ENCODE results near the gene ABCG1.

DNA sequence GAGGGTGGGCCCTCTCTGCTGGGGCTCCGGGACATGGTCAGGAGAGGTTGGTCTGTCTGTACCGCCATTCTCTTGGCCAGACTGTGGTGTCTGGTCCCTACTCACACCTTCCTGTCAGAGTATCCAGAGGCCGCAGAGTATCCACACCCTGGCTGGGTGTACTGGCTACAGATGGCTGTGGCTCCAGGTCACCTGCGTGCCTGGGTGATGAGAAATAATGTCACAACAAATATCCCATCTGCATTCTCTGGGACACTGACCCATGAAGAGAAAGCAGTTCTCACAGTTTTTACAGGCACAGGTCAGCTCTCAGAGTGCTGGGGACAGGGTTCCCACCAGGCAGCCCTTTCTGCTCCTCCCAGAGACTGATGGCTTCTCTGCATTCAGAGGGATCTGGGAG, 37.4 kb downstream of the ABCG1 start:
- no peak for TF ChIP-seq POLR2AphosphoS5 (IDR thresholded peaks at IDR 0.05; ENCODE audit: low read depth)
- TF ChIP-seq, protein P1, sequence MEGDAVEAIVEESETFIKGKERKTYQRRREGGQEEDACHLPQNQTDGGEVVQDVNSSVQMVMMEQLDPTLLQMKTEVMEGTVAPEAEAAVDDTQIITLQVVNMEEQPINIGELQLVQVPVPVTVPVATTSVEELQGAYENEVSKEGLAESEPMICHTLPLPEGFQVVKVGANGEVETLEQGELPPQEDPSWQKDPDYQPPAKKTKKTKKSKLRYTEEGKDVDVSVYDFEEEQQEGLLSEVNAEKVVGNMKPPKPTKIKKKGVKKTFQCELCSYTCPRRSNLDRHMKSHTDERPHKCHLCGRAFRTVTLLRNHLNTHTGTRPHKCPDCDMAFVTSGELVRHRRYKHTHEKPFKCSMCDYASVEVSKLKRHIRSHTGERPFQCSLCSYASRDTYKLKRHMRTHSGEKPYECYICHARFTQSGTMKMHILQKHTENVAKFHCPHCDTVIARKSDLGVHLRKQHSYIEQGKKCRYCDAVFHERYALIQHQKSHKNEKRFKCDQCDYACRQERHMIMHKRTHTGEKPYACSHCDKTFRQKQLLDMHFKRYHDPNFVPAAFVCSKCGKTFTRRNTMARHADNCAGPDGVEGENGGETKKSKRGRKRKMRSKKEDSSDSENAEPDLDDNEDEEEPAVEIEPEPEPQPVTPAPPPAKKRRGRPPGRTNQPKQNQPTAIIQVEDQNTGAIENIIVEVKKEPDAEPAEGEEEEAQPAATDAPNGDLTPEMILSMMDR (conservative IDR thresholded peaks at IDR 0.05; ENCODE audit: low read depth in 2 of 2): no peak

Measured in GM23338 (cell line).